Neural crest cell (in vitro differentiated cells): ENCODE data around the gene CCDC138. TPM values are rescaled to one million over a fixed set of nuclear protein-coding genes. Genes with fewer than 3 reads are reported as not detected.

ENCODE experiments used
- DNase-seq: peaks from one replicate; pipeline ENCODE4 v3.0.0; 2021; ENCODE audit warnings: low read depth, mixed read lengths, low spot score
- H3K27ac Mint-ChIP-seq: one replicate; pipeline ENCODE4 v1.8.0; 2021; ENCODE audit warnings: mild to moderate bottlenecking, mixed read lengths; ENCODE audit not compliant: unreplicated experiment
- H3K27me3 Mint-ChIP-seq: 2 replicates; pipeline ENCODE4 v1.8.0; 2021; ENCODE audit warnings: low read depth, mild to moderate bottlenecking, mixed read lengths
- H3K36me3 Mint-ChIP-seq: 2 replicates; pipeline ENCODE4 v1.8.0; 2021; ENCODE audit warnings: low read depth, mild to moderate bottlenecking, mixed read lengths
- H3K4me1 Mint-ChIP-seq: 2 replicates; pipeline ENCODE4 v1.8.0; 2021; ENCODE audit warnings: mixed read lengths
- H3K4me3 Mint-ChIP-seq: one replicate; pipeline ENCODE4 v1.8.0; 2021; ENCODE audit warnings: mild to moderate bottlenecking, mixed read lengths
- H3K9me3 Mint-ChIP-seq: 2 replicates; pipeline ENCODE4 v1.8.0; 2021; ENCODE audit warnings: mixed read lengths
- CTCF ChIP-seq: fragments of 200-600 bp; sonication (generic); conservative IDR thresholded peaks from 2 replicates; pipeline ENCODE4 v1.5.0; 2021; ENCODE audit warnings: antibody characterized with exemption, mild to moderate bottlenecking
- total RNA-seq: library from RNA; stranded (reverse); gene quantifications from 2 replicates; pipeline ENCODE4 v1.2.1, GENCODE V29; 2021

The CCDC138 gene
- total RNA-seq, 1 donor from 2014 or later: 39.7 TPM

GRCh38 chr2:108910541-108911396 is 124.2 kb downstream of the CCDC138 start:
- TF ChIP-seq CTCF: no peak
- H3K36me3 Mint-ChIP-seq: no peaks in the 10 kb centered on the region
- DNase-seq: no peak
- no peak overlapping the region for H3K4me3 Mint-ChIP-seq
- H3K9me3 Mint-ChIP-seq: no peaks in the 10 kb centered on the region
- H3K27ac Mint-ChIP-seq: no peak overlapping the region
- H3K4me1 Mint-ChIP-seq: no peaks in the 10 kb centered on the region
- no peaks in the 10 kb centered on the region for H3K27me3 Mint-ChIP-seq

- no peak for TF ChIP-seq CTCF
- peaks cover 6% of the 10 kb centered on the region for H3K4me1 Mint-ChIP-seq
- no peaks in the 10 kb centered on the region for H3K27me3 Mint-ChIP-seq
- no peak for DNase-seq
- H3K9me3 Mint-ChIP-seq: no peaks in the 10 kb centered on the region
- H3K36me3 Mint-ChIP-seq: no peaks in the 10 kb centered on the region
- H3K4me3 Mint-ChIP-seq: no peak overlapping the region
- no peak overlapping the region for H3K27ac Mint-ChIP-seq
These were observed 124.8 kb downstream of the CCDC138 start for GRCh38 chr2:108911401-108911800.

GRCh38 chr2:108911807-108912628 is 125.4 kb downstream of the CCDC138 start:
- H3K36me3 Mint-ChIP-seq: no peaks in the 10 kb centered on the region
- H3K4me3 Mint-ChIP-seq: no peak overlapping the region
- DNase-seq: no peak
- H3K9me3 Mint-ChIP-seq: no peaks in the 10 kb centered on the region
- H3K4me1 Mint-ChIP-seq: peaks cover 12% of the 10 kb centered on the region
- no peak for TF ChIP-seq CTCF
- H3K27me3 Mint-ChIP-seq: no peaks in the 10 kb centered on the region
- no peak overlapping the region for H3K27ac Mint-ChIP-seq

- H3K9me3 Mint-ChIP-seq: no peaks in the 10 kb centered on the region
- no peaks in the 10 kb centered on the region for H3K36me3 Mint-ChIP-seq
- no peaks in the 10 kb centered on the region for H3K27me3 Mint-ChIP-seq
- DNase-seq: no peak
- peaks cover 17% of the 10 kb centered on the region for H3K4me1 Mint-ChIP-seq
- TF ChIP-seq CTCF: no peak
- no peak overlapping the region for H3K27ac Mint-ChIP-seq
- no peak overlapping the region for H3K4me3 Mint-ChIP-seq
These were observed 126.0 kb downstream of the CCDC138 start for GRCh38 chr2:108912629-108912902.

GRCh38 chr2:108916122-108916795 is 129.7 kb downstream of the CCDC138 start:
- no peak for TF ChIP-seq CTCF
- DNase-seq: no peak
- H3K27ac Mint-ChIP-seq: no peak overlapping the region
- peaks cover 23% of the 10 kb centered on the region for H3K4me1 Mint-ChIP-seq
- no peaks in the 10 kb centered on the region for H3K36me3 Mint-ChIP-seq
- no peaks in the 10 kb centered on the region for H3K27me3 Mint-ChIP-seq
- H3K9me3 Mint-ChIP-seq: no peaks in the 10 kb centered on the region
- no peak overlapping the region for H3K4me3 Mint-ChIP-seq
